ENCODE measurements around the gene ONECUT2.

GRCh38 chr18:57534511-57534909 lies 99.3 kb downstream of the ONECUT2 start:
- no peak for TF ChIP-seq EZH2 (IDR thresholded peaks at IDR 0.05)
- TF ChIP-seq CTCF (IDR thresholded peaks at IDR 0.05 in 2 of 3, conservative IDR thresholded peaks at IDR 0.05 in 1 of 3; ENCODE audit: borderline replicate concordance in 1 of 3, insufficient read depth in 1 of 3, low read depth in 2 of 3, low read length in 2 of 3) = no peak
- TF ChIP-seq YY1 (IDR thresholded peaks at IDR 0.05; ENCODE audit: extremely low read depth, insufficient replicate concordance, low read depth, low read length) = no peak
- TF ChIP-seq RAD21 (IDR thresholded peaks at IDR 0.05; ENCODE audit: low read depth) = no peak
- no peak for TF ChIP-seq POLR2AphosphoS5 (IDR thresholded peaks at IDR 0.05; ENCODE audit: low read depth, low read length)
- TF ChIP-seq JUND (IDR thresholded peaks at IDR 0.05) = no peak
- no peak for TF ChIP-seq EZH2phosphoT487 (IDR thresholded peaks at IDR 0.05; ENCODE audit: borderline replicate concordance)
- no peak for TF ChIP-seq SRF (IDR thresholded peaks at IDR 0.05; ENCODE audit: low read depth)
- TF ChIP-seq POLR2A (IDR thresholded peaks at IDR 0.05; ENCODE audit: borderline replicate concordance, extremely low read depth, insufficient read depth, insufficient read length) = no peak
- no peak for TF ChIP-seq ZNF274 (IDR thresholded peaks at IDR 0.05; ENCODE audit: low read depth, low read length)
- TF ChIP-seq REST (IDR thresholded peaks at IDR 0.05; ENCODE audit: low read depth) = no peak

Data from HCT116 (cell line).